Nucleus accumbens (tissue), 56 donors: Measurements from ENCODE around the gene USP21.
A peak's percentile ranks its signal among the peaks of the same experiment; 100 is the strongest.

Source experiments
- DNase-seq, 56 donors: peaks; one replicate each; lab custom pipeline; 2025; lab: John Stamatoyannopoulos, UW

The USP21 gene

DNA sequence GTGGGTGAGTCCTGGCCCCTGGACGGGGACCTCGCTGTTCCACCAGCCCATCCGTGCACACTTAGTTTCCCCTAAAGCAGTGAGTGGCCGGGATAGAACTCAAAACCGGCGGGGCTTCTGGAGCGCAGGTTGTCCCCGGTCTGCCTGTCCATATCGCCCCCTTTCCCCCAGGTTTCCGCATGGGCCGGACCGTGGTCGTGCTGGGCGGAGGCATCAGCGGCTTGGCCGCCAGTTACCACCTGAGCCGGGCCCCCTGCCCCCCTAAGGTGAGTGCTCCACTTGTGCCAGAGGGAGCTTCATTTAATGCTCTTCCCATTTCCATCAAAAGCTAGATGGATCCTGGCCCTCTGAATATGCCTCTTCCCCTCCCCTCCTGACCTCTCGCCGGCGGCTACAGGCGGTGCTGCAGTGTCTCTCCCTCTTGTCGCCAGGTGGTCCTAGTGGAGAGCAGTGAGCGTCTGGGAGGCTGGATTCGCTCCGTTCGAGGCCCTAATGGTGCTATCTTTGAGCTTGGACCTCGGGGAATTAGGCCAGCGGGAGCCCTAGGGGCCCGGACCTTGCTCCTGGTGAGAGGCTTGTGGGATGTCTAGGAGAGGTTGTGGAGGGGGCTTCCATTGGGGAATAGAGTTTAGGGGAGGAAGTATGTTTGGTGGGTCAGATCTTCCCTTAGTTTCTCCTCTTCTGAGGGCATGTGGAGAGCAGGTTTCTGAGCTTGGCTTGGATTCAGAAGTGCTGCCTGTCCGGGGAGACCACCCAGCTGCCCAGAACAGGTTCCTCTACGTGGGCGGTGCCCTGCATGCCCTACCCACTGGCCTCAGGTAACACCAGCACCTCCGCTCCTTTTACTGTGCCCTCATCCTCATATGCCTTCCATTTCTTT is 7.6 kb downstream of the USP21 start:
- DNase-seq, result peak in 6 of 56 donors; percentile 11 to 60 (median 51)

DNA sequence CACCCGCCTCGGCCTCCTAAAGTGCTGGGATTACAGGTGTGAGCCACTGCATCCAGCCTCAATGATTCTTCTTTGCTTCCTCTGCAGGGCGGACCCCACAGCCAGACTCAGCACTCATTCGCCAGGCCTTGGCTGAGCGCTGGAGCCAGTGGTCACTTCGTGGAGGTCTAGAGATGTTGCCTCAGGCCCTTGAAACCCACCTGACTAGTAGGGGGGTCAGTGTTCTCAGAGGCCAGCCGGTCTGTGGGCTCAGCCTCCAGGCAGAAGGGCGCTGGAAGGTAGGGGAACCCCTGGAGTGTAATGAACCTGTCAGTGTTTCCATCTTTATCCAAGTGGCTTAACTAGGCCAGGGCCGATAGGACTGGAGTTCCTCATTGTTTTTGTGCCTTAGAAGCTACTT is 9.6 kb downstream of the USP21 start:
- DNase-seq, result no peak

DNA sequence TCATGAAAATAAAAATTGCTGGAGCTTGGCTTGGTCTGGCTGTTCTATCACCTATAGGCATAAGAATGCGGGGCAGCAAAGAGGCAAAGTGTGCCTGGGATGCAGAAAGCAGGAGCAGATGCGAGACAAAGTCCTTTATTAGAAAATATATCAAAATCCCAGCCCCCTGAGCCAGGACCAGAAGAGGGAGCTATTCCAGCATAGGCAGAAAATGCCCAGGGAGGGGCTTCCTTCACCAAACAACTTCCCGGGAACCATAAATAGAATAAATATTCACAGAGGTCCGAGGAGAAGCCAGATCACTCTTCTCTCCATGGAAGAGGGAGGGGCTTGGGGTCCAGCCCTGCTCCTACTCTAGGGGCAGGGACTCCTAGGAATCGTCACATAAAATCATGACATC is 11.9 kb downstream of the USP21 start:
- DNase-seq, result no peak

DNA sequence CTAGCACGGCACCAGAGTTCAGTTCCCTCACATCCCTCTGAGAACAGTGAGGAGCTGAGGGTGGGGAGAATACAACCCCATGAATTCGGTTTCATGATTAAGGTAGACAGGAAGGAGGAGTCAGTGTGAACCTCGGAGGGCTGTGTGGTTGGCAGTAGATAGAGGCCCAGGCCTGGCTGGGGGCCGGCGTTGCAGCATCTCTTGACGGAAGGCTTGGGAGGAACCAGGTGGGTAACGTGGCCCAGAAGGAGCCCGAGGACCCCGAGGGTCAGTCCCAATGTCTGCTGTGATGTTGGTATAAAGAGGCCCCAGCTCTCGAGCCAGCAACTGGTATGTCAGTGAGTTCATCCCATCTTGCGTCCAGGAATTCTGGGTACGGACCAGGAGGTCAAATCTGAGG is 12.4 kb downstream of the USP21 start:
- DNase-seq, result no peak

DNA sequence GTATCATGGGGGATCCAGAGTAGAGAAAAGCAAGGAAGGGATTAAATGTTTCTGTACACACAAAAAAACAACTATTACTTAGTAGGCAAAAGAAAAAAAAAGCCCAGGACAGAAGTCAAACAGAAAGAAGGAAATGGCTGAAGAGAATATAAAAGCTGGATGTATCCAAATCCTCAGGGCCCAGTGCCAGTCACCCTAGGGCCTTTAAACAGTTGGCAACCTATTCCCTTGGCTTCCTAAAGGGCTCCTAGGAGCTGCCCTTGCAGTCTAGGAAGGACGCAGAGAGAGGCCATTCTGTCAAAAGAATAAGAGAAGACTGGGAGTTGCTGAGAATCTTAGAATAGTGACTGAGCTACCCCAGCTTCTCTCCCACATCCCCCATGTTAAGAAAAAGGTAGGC is 13.0 kb downstream of the USP21 start:
- DNase-seq, result no peak

DNA sequence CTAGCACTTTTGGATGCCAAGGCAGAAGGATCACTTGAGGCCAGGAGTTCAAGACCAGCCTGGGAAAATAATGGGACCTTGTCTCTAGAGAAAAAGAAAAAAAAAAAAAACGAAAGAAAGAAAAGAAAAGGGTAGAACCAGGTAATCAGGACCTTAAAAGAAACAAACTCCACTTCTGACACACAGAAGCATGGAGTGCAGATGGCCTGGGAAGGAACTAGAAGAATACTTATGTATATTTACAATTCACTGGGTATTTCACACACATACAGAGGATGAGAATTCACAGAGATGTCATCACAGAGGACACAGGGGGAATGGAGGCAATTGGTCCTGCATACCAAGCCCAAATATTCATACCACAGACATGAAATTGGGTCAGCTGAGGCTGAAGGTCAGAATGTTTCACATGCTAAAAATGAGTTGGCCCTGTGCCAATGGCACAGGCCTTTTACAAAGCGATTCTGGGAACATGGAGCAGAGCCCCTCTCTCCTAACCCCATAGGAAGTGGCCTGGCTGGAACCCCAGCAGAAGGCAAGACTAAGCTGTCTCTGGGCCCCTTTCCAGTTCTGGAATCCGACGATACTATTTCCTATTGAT is 13.6 kb downstream of the USP21 start:
- no peak for DNase-seq

DNA sequence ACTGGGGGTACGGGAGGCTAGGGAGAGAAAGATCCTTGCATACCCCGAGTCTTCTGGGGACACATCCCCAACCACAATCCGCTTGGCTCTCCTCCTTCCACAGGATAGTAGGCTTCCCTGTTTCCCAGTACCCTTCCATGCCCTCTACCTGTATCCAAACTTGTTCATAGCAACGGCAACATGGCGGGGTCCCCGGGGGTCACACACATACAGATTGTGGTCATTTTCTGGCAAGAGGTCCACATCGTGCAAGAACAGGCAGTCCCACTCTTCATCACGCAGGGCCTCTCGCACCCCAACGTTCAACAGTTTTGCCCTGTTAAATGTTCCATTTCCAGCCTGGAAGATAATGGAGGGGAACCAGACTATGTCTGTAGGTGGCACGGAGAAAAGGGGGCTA is 14.4 kb downstream of the USP21 start:
- DNase-seq, result no peak

DNA sequence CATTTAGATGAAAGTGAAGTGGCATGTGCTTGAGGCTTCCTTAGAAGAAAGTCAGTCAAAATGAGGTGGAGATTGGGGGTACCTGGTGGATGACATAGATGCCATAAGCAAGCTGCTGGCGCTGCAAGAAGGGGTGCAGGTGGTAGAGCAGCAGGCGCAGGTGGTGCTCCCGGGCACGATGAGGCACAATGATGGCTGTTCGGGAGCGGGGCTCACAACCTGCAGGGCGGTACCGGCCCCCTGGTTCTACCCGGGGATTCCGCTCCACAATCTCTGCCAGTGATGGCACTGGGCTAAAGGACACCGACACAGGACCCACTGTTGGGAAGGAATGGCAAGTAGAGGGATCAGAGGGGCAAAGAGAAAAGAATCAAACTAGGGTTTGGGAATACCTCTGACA is 15.6 kb downstream of the USP21 start:
- DNase-seq, result no peak

DNA sequence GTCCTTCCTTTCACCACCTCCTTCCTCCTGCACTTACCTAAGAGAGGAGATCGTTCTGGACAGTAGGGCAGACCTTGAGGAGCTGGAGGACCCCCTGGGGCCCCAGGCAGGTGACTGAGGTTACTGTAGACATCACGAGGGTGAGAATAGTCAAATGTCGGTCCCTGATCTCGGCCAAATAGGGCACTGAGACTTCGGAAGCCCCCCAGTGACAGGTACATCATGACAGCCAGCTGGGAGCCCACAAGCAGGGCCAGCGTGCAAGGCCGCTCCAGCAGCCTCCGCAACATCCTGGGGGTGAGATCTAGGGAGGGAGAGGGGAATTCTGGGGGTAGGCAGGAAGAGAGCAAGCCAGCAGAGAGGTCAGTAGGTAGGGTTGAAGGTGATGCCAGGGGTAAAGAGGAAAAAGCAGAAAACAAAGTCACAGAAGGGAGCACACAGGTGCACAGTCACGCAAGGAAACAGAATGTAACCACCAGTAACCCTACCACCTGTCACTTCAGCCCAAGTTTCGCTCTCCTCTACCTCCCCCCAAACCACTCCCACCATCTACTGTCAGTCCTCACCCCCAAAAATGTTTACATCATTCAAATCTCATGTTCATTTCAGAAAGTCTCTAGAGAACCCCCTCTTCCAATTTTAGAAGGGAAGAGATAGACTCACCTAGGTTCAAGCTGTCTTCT is 16.6 kb downstream of the USP21 start:
- DNase-seq, result no peak

DNA sequence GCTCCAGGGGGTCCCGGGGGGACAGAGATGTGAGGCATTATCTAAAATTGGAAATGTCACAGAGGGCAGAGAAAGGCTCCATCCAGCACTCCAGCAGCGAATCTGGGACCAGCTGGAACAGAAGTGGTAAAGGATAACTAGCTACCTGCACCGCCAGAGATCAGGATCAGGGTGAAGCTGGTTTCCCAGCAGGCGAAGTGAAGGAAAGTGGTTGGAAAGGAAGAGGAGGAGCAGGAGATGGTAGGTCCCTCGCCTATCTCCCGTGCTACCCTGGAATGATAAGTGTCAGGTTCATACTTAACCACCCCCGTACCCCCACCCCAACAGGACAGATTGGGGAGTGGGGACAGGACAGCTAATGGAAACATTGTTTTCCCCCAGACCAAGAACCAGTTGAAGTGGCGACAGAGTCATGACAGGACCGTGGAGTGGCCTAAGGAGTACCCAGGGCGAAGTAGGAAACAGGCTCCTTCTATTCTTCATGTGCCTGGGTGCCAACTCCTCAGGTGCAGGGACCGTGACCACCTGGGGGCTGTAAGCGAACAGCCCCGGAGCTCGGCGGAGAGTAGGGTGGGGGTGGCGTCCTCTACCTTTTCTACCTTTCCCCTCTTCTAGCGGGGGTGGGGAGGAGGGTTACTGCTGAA is 17.3 kb downstream of the USP21 start:
- peak in 1 of 56 donors; percentile 11 for DNase-seq

DNA sequence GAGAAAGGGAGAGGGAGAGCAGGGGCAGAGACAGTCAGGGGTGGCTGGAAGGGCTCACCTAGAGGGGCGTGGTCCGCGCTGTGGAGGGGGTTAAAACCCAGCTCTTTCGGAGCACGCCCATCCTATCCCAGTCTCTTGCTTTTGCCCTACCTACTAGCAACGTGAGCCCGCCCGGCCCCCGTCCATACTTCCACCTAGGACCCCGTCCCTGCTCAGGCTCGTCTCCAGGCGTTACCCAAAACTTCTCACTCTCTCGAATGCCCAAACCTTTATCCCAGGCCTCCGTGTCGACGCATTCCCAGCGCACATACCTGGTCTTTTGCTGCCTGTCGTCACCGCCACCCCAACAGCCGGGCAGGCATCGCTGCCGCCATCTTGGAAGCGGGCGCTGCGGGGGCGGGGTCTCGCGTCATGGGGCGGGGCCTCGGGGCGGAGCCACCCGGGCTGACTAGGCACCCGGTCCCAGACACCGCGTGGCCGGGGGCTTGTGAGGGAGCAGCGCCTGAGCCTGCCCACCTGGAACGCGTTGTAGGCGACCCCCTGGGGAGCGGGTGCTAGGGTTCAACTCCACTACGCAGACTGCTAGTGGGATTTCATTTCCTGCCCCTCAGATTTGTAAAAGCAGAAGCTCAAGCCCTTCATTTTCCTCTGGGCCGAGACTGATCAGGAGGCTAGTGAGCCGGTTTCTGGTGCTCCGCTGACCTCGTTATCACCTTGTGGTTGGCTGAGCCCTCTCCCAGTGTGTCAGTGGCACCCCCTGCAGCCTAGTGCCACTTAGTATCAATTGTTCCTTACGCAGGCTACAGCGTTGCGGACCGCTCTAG is 18.0 kb downstream of the USP21 start, which contains the start of gene B4GALT3:
B4GALT3 (minus strand) TSS at position 396 of the 824 bp plus-strand sequence. CDS start 1,447 bp downstream, outside the sequence.
- peak; percentile 11 to 93 (median 86) for DNase-seq

DNA sequence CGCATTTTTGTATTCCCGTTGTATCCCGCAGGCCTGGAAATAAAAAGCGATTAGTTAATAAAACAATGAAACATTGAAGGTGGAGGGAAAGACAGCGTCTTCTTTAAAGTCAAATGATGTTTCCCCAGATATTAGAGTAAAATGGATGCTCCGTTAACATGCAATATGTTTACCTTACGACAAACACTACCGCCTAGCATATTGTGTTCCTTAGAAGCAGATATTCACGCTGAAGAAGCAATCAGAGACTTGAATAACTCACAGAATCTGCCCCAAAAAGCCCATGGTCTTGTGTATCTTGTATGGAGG is 18.6 kb downstream of the USP21 start:
- DNase-seq, result no peak

DNA sequence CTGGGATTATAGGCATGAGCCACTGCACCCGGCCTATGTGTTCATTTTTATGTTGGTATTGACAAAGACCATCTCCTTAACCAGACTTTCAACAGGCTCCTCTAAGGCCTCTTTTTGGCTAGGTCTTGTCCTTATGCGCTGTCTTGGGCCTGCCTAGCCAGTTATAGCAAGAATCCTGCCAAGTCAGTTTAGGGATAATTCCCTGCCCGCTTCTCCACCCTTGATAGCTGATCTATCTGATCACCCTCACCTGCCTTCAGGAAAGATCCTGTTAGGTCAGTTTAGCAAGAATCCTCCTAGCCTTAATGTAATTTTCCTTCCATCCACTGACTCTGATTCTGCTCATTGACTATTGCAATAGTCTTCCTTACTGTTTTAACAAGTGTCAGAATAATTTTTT is 20.4 kb downstream of the USP21 start:
- DNase-seq, result no peak

DNA sequence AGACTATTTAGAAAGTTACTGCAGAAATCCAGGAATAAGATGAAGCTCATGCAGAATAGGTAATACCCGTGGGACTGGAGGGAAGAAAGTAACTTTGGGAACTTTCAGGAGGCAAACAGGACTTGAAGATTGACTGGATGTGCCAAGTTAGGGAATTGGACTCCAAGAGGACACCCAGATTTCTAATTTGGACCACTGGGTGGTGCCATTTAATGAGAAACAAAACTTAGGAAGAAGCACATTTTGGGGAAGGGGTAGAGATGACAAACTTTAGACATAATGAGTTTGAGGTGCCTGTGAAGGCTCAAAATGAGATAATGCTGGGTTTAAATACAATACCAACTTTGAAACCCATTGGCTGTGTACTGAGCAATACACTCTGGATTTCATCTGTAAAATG is 21.3 kb downstream of the USP21 start:
- DNase-seq, result no peak

DNA sequence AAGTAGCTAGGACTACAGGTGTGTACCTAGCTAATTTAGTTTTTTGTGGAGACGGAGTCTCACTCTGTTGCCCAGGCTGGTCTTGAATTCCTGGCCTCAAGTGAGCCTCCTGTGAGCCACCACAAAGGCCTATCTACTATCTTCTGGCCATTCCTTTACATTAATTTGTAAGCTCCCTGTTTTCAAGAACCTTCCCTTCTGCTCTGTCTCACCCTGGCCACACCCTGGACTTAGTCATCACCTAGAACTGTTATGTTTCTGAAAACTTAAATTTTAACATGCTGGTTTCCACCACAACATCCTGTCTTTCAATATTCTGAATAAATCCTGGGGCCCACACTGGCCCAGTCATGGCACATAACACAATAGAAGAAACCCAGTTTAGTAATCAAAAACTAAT is 22.9 kb downstream of the USP21 start:
- DNase-seq, result no peak

DNA sequence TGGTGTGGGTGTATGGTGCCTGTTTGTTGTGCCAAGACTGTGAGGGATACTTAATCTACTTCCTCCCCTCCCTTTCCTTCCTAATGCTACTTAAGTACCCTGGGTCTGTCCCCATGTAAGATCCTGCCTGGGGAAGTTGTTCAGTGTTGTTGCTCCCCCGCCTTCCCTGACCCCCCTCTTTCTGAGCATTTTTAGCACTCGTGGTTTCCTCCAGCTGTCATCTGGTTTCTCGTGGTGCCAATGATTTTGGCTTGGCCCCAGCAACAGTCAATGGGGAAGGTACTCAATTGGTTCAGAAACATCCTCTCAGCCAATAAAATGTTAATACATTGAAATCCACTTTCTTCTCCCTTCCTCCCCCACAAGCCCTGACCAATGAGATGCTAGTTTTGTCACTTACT is 26.0 kb downstream of the USP21 start:
- DNase-seq, result peak in 28 of 56 donors; percentile 9 to 58 (median 26)

DNA sequence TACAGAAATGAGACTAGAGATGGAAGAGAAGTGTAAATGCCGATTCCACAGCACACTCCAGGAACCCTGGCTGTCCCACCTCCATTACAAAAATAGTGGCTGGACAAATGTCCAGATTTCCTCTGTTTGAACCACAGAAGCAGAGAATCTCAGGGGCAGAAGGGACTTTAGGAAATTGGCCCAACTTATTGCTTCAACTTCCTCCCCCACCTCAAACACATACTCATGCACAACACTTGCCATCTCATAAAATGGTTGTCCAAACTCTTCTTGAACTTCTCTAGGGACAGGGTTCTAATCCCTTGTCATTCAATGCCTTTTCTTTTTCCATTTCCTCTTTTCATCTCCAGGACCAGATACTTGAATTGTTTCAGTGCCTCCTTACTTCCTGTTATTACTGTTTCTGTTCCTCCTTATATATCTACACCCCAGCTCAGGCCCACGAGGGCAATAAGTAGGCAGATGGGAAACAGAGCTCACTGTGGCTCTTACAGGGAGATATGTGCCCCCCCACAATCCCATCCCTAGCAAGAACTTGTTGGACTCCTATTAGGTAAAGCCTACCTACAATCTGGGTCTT is 26.5 kb downstream of the USP21 start:
- peak in 2 of 56 donors; percentile 6 to 14 for DNase-seq

DNA sequence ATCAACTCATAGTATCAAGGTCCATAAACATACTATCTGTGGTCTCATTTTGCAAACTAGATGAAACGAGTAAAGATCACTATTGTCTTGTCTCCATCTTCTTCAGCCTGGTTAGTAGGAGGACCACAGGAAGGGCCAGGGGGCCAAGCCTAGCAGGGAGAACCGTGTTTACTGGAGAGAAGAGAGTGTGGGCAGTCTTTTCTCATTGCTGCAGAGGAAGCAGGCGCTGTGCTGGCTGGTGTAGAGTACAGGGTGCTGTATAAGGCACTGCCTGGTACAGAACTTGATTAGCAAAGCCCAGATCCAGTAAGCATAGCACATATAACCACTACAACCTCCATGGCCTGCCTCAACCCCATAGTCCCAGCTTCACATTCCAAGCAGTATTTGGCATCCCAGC is 28.0 kb downstream of the USP21 start:
- peak in 1 of 56 donors; percentile 6 for DNase-seq

DNA sequence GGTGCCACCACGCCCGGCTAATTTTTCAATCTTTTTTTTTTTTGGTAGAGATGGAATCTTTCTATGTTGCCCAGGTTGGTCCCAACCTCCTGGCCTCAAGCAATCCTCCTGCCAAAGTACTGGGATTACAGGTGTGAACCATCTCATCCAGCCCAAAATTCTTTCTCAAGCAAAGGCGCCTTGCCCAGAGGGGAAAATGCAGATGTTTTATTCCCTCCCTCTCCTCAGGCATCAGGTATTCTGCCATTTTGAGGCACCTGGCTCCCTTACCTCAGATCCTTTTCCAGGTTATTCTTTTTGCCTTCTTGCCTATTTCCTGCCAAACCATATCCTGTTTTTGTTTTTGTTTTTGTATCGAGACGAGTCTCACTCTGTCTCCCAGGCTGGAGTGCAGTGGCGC is 29.1 kb downstream of the USP21 start:
- DNase-seq, result no peak

DNA sequence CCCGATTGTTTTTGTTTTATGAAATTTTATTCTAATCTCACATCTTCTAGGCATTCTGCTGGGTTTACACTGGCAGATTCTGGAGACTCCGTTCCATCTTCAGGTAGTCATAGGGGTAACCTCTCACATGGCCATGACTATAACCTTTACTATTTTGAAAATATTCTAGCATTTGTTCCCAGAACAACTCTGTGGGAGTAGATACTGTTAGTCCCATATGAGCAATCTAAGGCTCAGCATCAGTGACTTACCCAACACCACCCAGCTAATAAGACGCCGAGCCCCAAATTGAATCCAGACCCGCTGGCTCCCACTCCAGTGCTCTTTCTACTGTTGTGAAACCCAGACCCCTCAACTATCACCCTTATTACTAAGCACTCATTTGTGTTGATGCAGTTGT is 29.7 kb downstream of the USP21 start:
- no peak for DNase-seq
